Thyroid gland (tissue), 4 donors: ENCODE measurements around the gene GNLY. TPM values are rescaled to one million over a fixed set of nuclear protein-coding genes. Genes with fewer than 3 reads are reported as not detected.

Experiments
- DNase-seq, 2 donors: peaks; one replicate each; pipeline ENCODE4 v3.0.0-alpha.2; 2019
- H3K27ac ChIP-seq, 3 donors: fragments of 200-600 bp; sonication (generic); 1 replicate in 2 of 3; 2 replicates in 1 of 3; pipeline ENCODE4 v1.5.1; 2016 to 2019; ENCODE audit warnings: mild to moderate bottlenecking in 1 of 3, moderate library complexity in 1 of 3
- H3K27me3 ChIP-seq: fragments of 200-600 bp; sonication (generic); one replicate; pipeline ENCODE4 v1.5.1; 2019
- H3K36me3 ChIP-seq, 2 donors: fragments of 200-600 bp; sonication (generic); one replicate each; pipeline ENCODE4 v1.5.1; 2016 to 2019
- H3K4me1 ChIP-seq, 2 donors: fragments of 200-600 bp; sonication (generic); one replicate each; pipeline ENCODE4 v1.5.1; 2017 to 2019
- H3K4me3 ChIP-seq, 3 donors: fragments of 200-600 bp; sonication (generic); replicated peaks in 1 of 3; 1 replicate in 2 of 3; 2 replicates in 1 of 3; pipeline ENCODE4 v1.5.1; 2016; ENCODE audit warnings: mild to moderate bottlenecking in 1 of 3
- H3K9me3 ChIP-seq: fragments of 200-600 bp; sonication (generic); one replicate; pipeline ENCODE4 v1.5.1; 2017
- CTCF ChIP-seq, 6 experiments: fragments of 200-600 bp in 3 of 6; fragments of 450-650 bp in 3 of 6; sonication (generic) in 3 of 6; IDR thresholded peaks; one replicate each; pipeline ENCODE4 v1.5.1; 2016 to 2019; ENCODE audit warnings: antibody characterized with exemption in 6 of 6, mild to moderate bottlenecking in 2 of 6, inconsistent platforms in 1 of 6, moderate library complexity in 1 of 6
- POLR2A ChIP-seq, 2 donors: fragments of 450-650 bp; IDR thresholded peaks; one replicate each; pipeline ENCODE4 v1.6.1; 2017; ENCODE audit warnings: antibody characterized with exemption in 2 of 2, mild to moderate bottlenecking in 2 of 2, moderate library complexity in 1 of 2
- WGBS, 2 donors: methylation state at CpG; one replicate each; pipeline ENCODE4 v1.1.5; 2017; 5-methylcytosine and 5-hydroxymethylcytosine counted together
- intact Hi-C: fragments of 100-400 bp; cut with DNase I; formaldehyde crosslinking; loops from one replicate; pipeline ENCODE4 v1.15.1; 2023
- total RNA-seq, 4 donors: library from RNA; depleted of rRNA; stranded (reverse); fragments of >200 nt; gene quantifications; one replicate each; pipeline ENCODE4 v1.2.3, GENCODE V29; 2016

GNLY gene
- total RNA-seq, 4 donors from 2014 or later: 0.22 to 3.6 (median 0.63) TPM; not detected in 1

DNA sequence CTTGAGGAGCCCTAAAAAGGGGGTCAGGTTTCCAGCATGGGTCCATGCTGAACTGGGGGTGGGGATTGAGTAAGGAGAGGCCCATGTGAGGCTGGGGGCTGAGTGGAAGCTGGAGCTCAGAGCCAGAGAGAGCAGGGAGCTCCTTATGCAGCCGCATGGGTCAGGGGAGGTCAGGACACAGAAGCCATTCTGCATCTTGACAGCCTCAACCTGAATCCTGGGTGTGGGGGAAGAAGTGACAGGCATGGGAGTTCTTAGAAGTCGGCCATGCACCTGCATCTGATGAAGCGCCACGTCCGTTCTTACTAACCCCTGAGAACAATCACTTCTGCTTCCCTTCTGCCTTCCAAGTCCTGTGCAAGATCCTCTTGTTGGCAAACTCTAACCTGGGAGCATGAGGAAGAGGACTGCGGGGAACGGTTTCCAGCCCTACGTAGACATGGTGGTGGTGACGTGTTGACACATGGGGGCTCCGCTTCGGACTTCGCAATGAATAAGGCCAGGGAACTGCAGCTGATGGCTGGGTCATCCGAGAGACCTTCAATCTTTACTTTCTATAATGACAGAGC, 22.3 kb downstream of the GNLY start:
- intact Hi-C loops: no loop called here
- H3K9me3 ChIP-seq: no peaks in the 10 kb centered on the region
- peaks cover 46 to 58% of the 10 kb centered on the region in 2 donors for H3K4me1 ChIP-seq
- no peaks in the 10 kb centered on the region for H3K27me3 ChIP-seq
- H3K4me3 ChIP-seq: no peak overlapping the region
- DNase-seq: no peak
- TF ChIP-seq POLR2A (IDR thresholded peaks at IDR 0.05) (no peak), CTCF (IDR thresholded peaks at IDR 0.05) (no peak)
- no peaks in the 10 kb centered on the region for H3K36me3 ChIP-seq
- H3K27ac ChIP-seq: peak overlapping the region in 2 of 3 donors; percentile 100
- WGBS, 2 donors: 90 to 91% methylated on average over 13 of the region's 13 CpGs

GRCh38 chr2:85717308-85718008, 23.3 kb downstream of the GNLY start:
- no peak overlapping the region for H3K4me3 ChIP-seq
- no peaks in the 10 kb centered on the region for H3K27me3 ChIP-seq
- H3K4me1 ChIP-seq: peaks cover 41 to 49% of the 10 kb centered on the region in 2 donors
- TF ChIP-seq POLR2A (IDR thresholded peaks at IDR 0.05) (no peak), CTCF (IDR thresholded peaks at IDR 0.05) (no peak)
- 85 to 86% methylated on average over 15 of the region's 15 CpGs for WGBS, 2 donors
- DNase-seq: no peak
- H3K36me3 ChIP-seq: no peaks in the 10 kb centered on the region
- intact Hi-C loops: no loop called here
- H3K27ac ChIP-seq: no peak overlapping the region
- H3K9me3 ChIP-seq: no peaks in the 10 kb centered on the region

- no peak for TF ChIP-seq POLR2A (IDR thresholded peaks at IDR 0.05)
- TF ChIP-seq CTCF (IDR thresholded peaks at IDR 0.05): no peak
- H3K36me3 ChIP-seq: no peaks in the 10 kb centered on the region
- 87 to 90% methylated on average over 7 of the region's 7 CpGs for WGBS, 2 donors
- H3K27me3 ChIP-seq: no peaks in the 10 kb centered on the region
- H3K4me3 ChIP-seq: no peak overlapping the region
- no peak for DNase-seq
- H3K4me1 ChIP-seq: peaks cover 41 to 49% of the 10 kb centered on the region in 2 donors
- no peak overlapping the region for H3K27ac ChIP-seq
- intact Hi-C loops: no loop called here
- H3K9me3 ChIP-seq: no peaks in the 10 kb centered on the region
Measured at GRCh38 chr2:85718009-85718391, 23.8 kb downstream of the GNLY start.

DNA sequence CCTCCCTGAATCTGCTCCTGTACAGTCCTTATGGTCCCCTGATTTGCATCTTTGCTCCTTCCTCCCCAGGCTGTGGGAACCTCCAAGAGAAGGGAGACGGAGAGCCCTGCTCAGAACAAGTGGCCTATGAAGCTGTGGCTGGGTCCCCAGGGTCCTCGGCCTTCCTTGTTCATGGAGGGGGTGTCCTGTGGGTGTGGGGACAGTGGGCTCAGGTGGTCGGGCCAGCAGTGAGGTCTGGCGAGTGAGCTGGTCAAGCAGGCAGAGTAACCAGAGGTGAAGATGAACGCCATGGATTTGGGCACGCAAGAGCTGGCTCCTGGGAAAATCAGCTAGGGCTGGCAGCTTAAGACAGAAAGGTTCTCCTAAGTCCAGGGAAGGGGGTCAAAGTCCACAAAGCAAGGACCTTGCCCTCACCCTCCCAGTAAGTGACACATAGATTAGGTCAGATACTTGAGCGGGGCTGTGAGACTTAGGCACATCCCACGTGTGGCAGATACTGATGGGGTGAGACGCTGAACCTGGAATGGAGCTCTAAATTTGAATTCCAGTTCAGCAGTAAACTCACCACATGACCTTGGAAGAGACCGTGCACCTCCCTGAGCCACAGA, 24.8 kb downstream of the GNLY start:
- intact Hi-C loops: no loop called here
- H3K9me3 ChIP-seq: no peaks in the 10 kb centered on the region
- no peak for DNase-seq
- peak overlapping the region; percentile 61 to 82 (median 73) for H3K27ac ChIP-seq
- H3K36me3 ChIP-seq: no peaks in the 10 kb centered on the region
- H3K27me3 ChIP-seq: no peaks in the 10 kb centered on the region
- no peak for TF ChIP-seq POLR2A (IDR thresholded peaks at IDR 0.05)
- TF ChIP-seq CTCF (IDR thresholded peaks at IDR 0.05): no peak
- peaks cover 42 to 49% of the 10 kb centered on the region in 2 donors for H3K4me1 ChIP-seq
- WGBS, 2 donors: 95% methylated on average over 10 of the region's 10 CpGs
- H3K4me3 ChIP-seq: no peak overlapping the region
